Peyer's patch (tissue), 4 donors: Measurements from ENCODE around the gene NPM1.

Experiments used
- CTCF ChIP-seq, 6 experiments: fragments of 450-650 bp in 4 of 6; fragments of 200-600 bp in 2 of 6; sonication (generic) in 1 of 6; IDR thresholded peaks; one replicate each; pipeline ENCODE4 v1.5.1; 2017 to 2019; ENCODE audit warnings: antibody characterized with exemption in 6 of 6, mild to moderate bottlenecking in 3 of 6, moderate library complexity in 1 of 6
- POLR2A ChIP-seq, 2 donors: fragments of 450-650 bp; IDR thresholded peaks; one replicate each; pipeline ENCODE4 v1.5.1; 2017; ENCODE audit warnings: antibody characterized with exemption in 2 of 2, mild to moderate bottlenecking in 2 of 2, moderate library complexity in 2 of 2

- TF ChIP-seq CTCF (IDR thresholded peaks at IDR 0.05) (no peak), POLR2A (IDR thresholded peaks at IDR 0.05) (no peak)
Measured at GRCh38 chr5:171428168-171428696, 40.6 kb downstream of the NPM1 start.
